Measurements from ENCODE around the gene RAP1GDS1. TPM values are rescaled to one million over a fixed set of nuclear protein-coding genes. Genes with fewer than 3 reads are reported as not detected.
A peak's percentile ranks its signal among the peaks of the same experiment; 100 is the strongest.

The RAP1GDS1 gene
- total RNA-seq, 1 donor from 2014 or later, result 11.1 TPM

GRCh38 chr4:98467627-98468072 lies 206.5 kb downstream of the RAP1GDS1 start:
- peak; percentile 81 for TF ChIP-seq CTCF (IDR thresholded peaks at IDR 0.05; ENCODE audit: borderline replicate concordance)
- DNase-seq, result peak; percentile 44
- Histone ChIP-seq H3K9me3 (replicated peaks) (no peaks in the 10 kb centered on the region), H3K4me1 (peaks cover 16% of the 10 kb centered on the region), H3K27me3 (ENCODE audit: low read depth) (no peaks in the 10 kb centered on the region), H3K4me3 (peak overlapping the region; percentile 57), H3K36me3 (no peaks in the 10 kb centered on the region), H3K27ac (replicated peaks) (no peak overlapping the region)
- intact Hi-C loops (cut with micrococcal nuclease), result no loop called here

GRCh38 chr4:98468709-98469108 lies 207.5 kb downstream of the RAP1GDS1 start:
- no peak overlapping the region for H3K27ac ChIP-seq (replicated peaks)
- TF ChIP-seq CTCF (IDR thresholded peaks at IDR 0.05; ENCODE audit: borderline replicate concordance), result no peak
- peaks cover 16% of the 10 kb centered on the region for H3K4me1 ChIP-seq
- no peak overlapping the region for H3K4me3 ChIP-seq
- DNase-seq, result peak; percentile 32
- H3K9me3 ChIP-seq (replicated peaks), result no peaks in the 10 kb centered on the region
- H3K36me3 ChIP-seq, result no peaks in the 10 kb centered on the region
- intact Hi-C loops (cut with micrococcal nuclease), result no loop called here
- H3K27me3 ChIP-seq (ENCODE audit: low read depth), result no peaks in the 10 kb centered on the region

- intact Hi-C loops (cut with micrococcal nuclease), result no loop called here
- no peak for DNase-seq
- Histone ChIP-seq H3K27ac (replicated peaks) (no peak overlapping the region), H3K4me1 (peaks cover 16% of the 10 kb centered on the region), H3K9me3 (replicated peaks) (no peaks in the 10 kb centered on the region), H3K27me3 (ENCODE audit: low read depth) (no peaks in the 10 kb centered on the region), H3K36me3 (no peaks in the 10 kb centered on the region), H3K4me3 (no peak overlapping the region)
- no peak for TF ChIP-seq CTCF (IDR thresholded peaks at IDR 0.05; ENCODE audit: borderline replicate concordance)
Measured at GRCh38 chr4:98469771-98470170, 208.6 kb downstream of the RAP1GDS1 start.

GRCh38 chr4:98470366-98470765 lies 209.2 kb downstream of the RAP1GDS1 start:
- no peaks in the 10 kb centered on the region for H3K9me3 ChIP-seq (replicated peaks)
- no peaks in the 10 kb centered on the region for H3K36me3 ChIP-seq
- no peaks in the 10 kb centered on the region for H3K27me3 ChIP-seq (ENCODE audit: low read depth)
- H3K4me3 ChIP-seq, result no peak overlapping the region
- DNase-seq, result no peak
- H3K27ac ChIP-seq (replicated peaks), result no peak overlapping the region
- TF ChIP-seq CTCF (IDR thresholded peaks at IDR 0.05; ENCODE audit: borderline replicate concordance), result no peak
- intact Hi-C loops (cut with micrococcal nuclease), result no loop called here
- peaks cover 16% of the 10 kb centered on the region for H3K4me1 ChIP-seq

- no peak for TF ChIP-seq CTCF (IDR thresholded peaks at IDR 0.05; ENCODE audit: borderline replicate concordance)
- H3K4me3 ChIP-seq, result no peak overlapping the region
- H3K27ac ChIP-seq (replicated peaks), result no peak overlapping the region
- H3K27me3 ChIP-seq (ENCODE audit: low read depth), result no peaks in the 10 kb centered on the region
- no peaks in the 10 kb centered on the region for H3K36me3 ChIP-seq
- intact Hi-C loops (cut with micrococcal nuclease), result no loop called here
- no peak for DNase-seq
- H3K4me1 ChIP-seq, result peaks cover 16% of the 10 kb centered on the region
- H3K9me3 ChIP-seq (replicated peaks), result no peaks in the 10 kb centered on the region
Measured at GRCh38 chr4:98470831-98471230, 209.6 kb downstream of the RAP1GDS1 start.

GRCh38 chr4:98473046-98473445 lies 211.9 kb downstream of the RAP1GDS1 start:
- no peak for DNase-seq
- TF ChIP-seq CTCF (IDR thresholded peaks at IDR 0.05; ENCODE audit: borderline replicate concordance), result no peak
- H3K4me1 ChIP-seq, result peaks cover 8% of the 10 kb centered on the region

More at GRCh38 chr4:98473046-98473445, 211.9 kb downstream of the RAP1GDS1 start:
- H3K36me3 ChIP-seq, result no peaks in the 10 kb centered on the region
- H3K27me3 ChIP-seq (ENCODE audit: low read depth), result no peaks in the 10 kb centered on the region
- no peaks in the 10 kb centered on the region for H3K9me3 ChIP-seq (replicated peaks)
- H3K27ac ChIP-seq (replicated peaks), result no peak overlapping the region
- no peak overlapping the region for H3K4me3 ChIP-seq
- intact Hi-C loops (cut with micrococcal nuclease), result no loop called here
